PC-9 (cell line): ENCODE measurements around the gene PTK6. TPM values are rescaled to one million over a fixed set of nuclear protein-coding genes. Genes with fewer than 3 reads are reported as not detected.

Experiments
- BruUV-seq: library from RNA; stranded (reverse); fragments of 400-500 nt; replicated peaks from 2 replicates; lab custom pipeline; 2021; lab: Mats Ljungman, UMichigan
- CTCF ChIA-PET: fragments of 300-600 bp; sonication (Branson Sonifier 250); formaldehyde crosslinking; loops from one replicate; lab custom pipeline; 2022; ENCODE audit warnings: antibody characterized with exemption; lab: Charles Lee
- POLR2A ChIA-PET: fragments of 300-600 bp; sonication (Branson Sonifier 250); formaldehyde crosslinking; loops from one replicate; lab custom pipeline; 2022; ENCODE audit warnings: antibody characterized with exemption; ENCODE audit not compliant: unreplicated experiment; lab: Charles Lee
- DNase-seq, 2 experiments: peaks; one replicate each; pipeline versions ENCODE4 v3.0.0 to v3.0.0-alpha.2; 2015 to 2022; ENCODE audit warnings: mixed read lengths in 1 of 2
- H2AFZ ChIP-seq: fragments of 200-600 bp; sonication (generic); 2 replicates; pipeline ENCODE4 v1.8.1; 2017; ENCODE audit warnings: antibody characterized with exemption
- H3F3A ChIP-seq: fragments of 200-600 bp; sonication (generic); 2 replicates; pipeline ENCODE4 v1.8.1; 2017; ENCODE audit warnings: antibody characterized with exemption, mild to moderate bottlenecking, low read depth; ENCODE audit not compliant: insufficient read depth
- H3K27ac ChIP-seq: fragments of 200-600 bp; sonication (generic); 2 replicates; pipeline ENCODE4 v1.6.1; 2016; ENCODE audit warnings: mixed run types
- H3K27me3 ChIP-seq: fragments of 200-600 bp; sonication (generic); 2 replicates; pipeline ENCODE4 v1.6.1; 2016; ENCODE audit warnings: low read depth, mixed run types; ENCODE audit not compliant: insufficient read depth
- H3K36me3 ChIP-seq: fragments of 200-600 bp; sonication (generic); 2 replicates; pipeline ENCODE4 v1.6.1; 2016; ENCODE audit warnings: low read depth, mixed run types
- H3K4me1 ChIP-seq: fragments of 200-600 bp; sonication (generic); replicated peaks from 2 replicates; pipeline ENCODE4 v1.6.1; 2016; ENCODE audit warnings: mixed run types; ENCODE audit not compliant: insufficient read depth
- H3K4me2 ChIP-seq: fragments of 200-600 bp; sonication (generic); 2 replicates; pipeline ENCODE4 v1.6.1; 2017; ENCODE audit warnings: mixed run types
- H3K4me3 ChIP-seq: fragments of 200-600 bp; sonication (generic); 2 replicates; pipeline ENCODE4 v1.6.1; 2016; ENCODE audit warnings: mixed run types
- H3K79me2 ChIP-seq: fragments of 200-600 bp; sonication (generic); 2 replicates; pipeline ENCODE4 v1.6.1; 2017; ENCODE audit warnings: low read depth, mixed run types
- H3K9me2 ChIP-seq: fragments of 200-600 bp; sonication (generic); 2 replicates; pipeline ENCODE4 v1.8.1; 2017; ENCODE audit warnings: mild to moderate bottlenecking; ENCODE audit not compliant: insufficient read depth
- H3K9me3 ChIP-seq: fragments of 200-600 bp; sonication (generic); 2 replicates; pipeline ENCODE4 v1.8.1; 2016; ENCODE audit warnings: low read depth; ENCODE audit not compliant: insufficient read depth
- H4K20me1 ChIP-seq: fragments of 200-600 bp; sonication (generic); 2 replicates; pipeline ENCODE4 v1.8.1; 2017; ENCODE audit not compliant: insufficient read depth
- EZH2 ChIP-seq: fragments of 200-600 bp; sonication (generic); IDR thresholded peaks from 2 replicates; pipeline ENCODE4 v1.8.0; 2017; ENCODE audit warnings: antibody characterized with exemption, low read depth
- intact Hi-C: fragments of 100-400 bp; cut with micrococcal nuclease; formaldehyde crosslinking; loops from one replicate; pipeline ENCODE4 v1.10.0; 2022; ENCODE audit not compliant: unreplicated experiment
- total RNA-seq: library from RNA; stranded (reverse); gene quantifications from 2 replicates; pipeline ENCODE4 v1.2.3, GENCODE V29; 2021
- TF ChIP-seq, protein P1 (sequence below): fragments of 200-600 bp; sonication (generic); conservative IDR thresholded peaks from 2 replicates; pipeline ENCODE4 v1.6.1; 2017; ENCODE audit warnings: mixed run types, antibody characterized with exemption, mild to moderate bottlenecking, moderate library complexity

The PTK6 gene
- total RNA-seq, 1 experiment from 2014 or later = 12.9 TPM

DNA sequence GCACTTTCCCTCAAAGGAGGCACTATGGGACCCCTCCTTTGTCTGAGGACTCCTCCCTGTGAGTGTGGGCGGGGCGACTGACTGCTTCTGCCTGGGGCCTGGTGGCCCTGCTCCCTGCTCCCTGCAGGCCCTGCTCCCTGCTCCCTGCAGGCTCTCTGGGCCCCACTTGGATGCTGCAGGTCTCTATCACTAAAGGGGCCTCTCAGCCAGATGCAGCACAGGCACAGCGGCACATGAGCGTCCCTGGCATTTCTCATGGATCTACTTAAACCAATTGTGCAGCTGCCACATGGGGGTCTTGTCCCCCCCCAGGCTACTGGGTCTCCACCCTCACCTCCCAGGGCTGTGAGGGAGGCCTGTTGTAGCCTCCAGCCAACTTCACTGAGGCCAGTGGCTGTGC, 46.1 kb downstream of the PTK6 start:
- no peak overlapping the region for H3K4me2 ChIP-seq
- H3K4me3 ChIP-seq = no peak overlapping the region
- no peak overlapping the region for H2AFZ ChIP-seq
- H3F3A ChIP-seq = no peaks in the 10 kb centered on the region
- no peaks in the 10 kb centered on the region for H3K9me2 ChIP-seq
- no peak overlapping the region for H3K27ac ChIP-seq
- POLR2A ChIA-PET = no interaction called here
- no peaks in the 10 kb centered on the region for H3K36me3 ChIP-seq
- intact Hi-C loops = loop anchor here (10.0 kb wide), 1 partner anchor 46 kb away; no protein-coding TSS in a partner anchor
- no TSS peak for BruUV-seq
- TF ChIP-seq, protein P1, sequence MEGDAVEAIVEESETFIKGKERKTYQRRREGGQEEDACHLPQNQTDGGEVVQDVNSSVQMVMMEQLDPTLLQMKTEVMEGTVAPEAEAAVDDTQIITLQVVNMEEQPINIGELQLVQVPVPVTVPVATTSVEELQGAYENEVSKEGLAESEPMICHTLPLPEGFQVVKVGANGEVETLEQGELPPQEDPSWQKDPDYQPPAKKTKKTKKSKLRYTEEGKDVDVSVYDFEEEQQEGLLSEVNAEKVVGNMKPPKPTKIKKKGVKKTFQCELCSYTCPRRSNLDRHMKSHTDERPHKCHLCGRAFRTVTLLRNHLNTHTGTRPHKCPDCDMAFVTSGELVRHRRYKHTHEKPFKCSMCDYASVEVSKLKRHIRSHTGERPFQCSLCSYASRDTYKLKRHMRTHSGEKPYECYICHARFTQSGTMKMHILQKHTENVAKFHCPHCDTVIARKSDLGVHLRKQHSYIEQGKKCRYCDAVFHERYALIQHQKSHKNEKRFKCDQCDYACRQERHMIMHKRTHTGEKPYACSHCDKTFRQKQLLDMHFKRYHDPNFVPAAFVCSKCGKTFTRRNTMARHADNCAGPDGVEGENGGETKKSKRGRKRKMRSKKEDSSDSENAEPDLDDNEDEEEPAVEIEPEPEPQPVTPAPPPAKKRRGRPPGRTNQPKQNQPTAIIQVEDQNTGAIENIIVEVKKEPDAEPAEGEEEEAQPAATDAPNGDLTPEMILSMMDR = no peak
- no peak for TF ChIP-seq EZH2
- H3K9me3 ChIP-seq = no peaks in the 10 kb centered on the region
- no peaks in the 10 kb centered on the region for H3K4me1 ChIP-seq
- no peaks in the 10 kb centered on the region for H3K27me3 ChIP-seq
- DNase-seq = no peak
- peaks cover 3% of the 10 kb centered on the region; the same call in 1 of the 2 replicates for H4K20me1 ChIP-seq
- CTCF ChIA-PET = no interaction called here
- H3K79me2 ChIP-seq = no peaks in the 10 kb centered on the region

DNA sequence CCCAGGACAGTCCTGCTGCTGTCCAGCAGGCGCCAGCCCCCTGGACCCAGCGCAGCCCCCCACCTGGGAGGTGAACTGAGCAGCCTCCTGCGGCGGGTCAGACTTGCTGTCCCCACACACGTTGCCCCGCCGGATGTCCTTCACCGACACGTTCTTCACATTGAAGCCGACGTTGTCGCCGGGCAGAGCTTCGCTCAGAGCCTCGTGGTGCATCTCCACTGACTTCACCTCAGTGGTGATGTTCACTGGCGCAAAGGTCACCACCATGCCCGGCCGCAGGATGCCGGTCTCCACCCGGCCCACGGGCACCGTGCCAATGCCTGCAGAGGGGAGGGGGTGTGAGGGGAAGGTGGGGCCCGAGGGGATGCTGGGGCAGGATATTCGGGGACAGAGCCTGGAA, 46.8 kb downstream of the PTK6 start:
- BruUV-seq = no TSS peak
- no peak overlapping the region for H3K27ac ChIP-seq
- POLR2A ChIA-PET = no interaction called here
- H3K4me1 ChIP-seq = no peaks in the 10 kb centered on the region
- no peak for DNase-seq
- H2AFZ ChIP-seq = no peak overlapping the region
- H3K27me3 ChIP-seq = no peaks in the 10 kb centered on the region
- no peak for TF ChIP-seq EZH2
- TF ChIP-seq, protein P1 = no peak
- no peaks in the 10 kb centered on the region for H3K36me3 ChIP-seq
- no peaks in the 10 kb centered on the region for H3K9me2 ChIP-seq
- H3F3A ChIP-seq = no peaks in the 10 kb centered on the region
- intact Hi-C loops = loop anchor here (10.0 kb wide), 1 partner anchor 46 kb away; no protein-coding TSS in a partner anchor
- no peak overlapping the region for H3K4me3 ChIP-seq
- H3K4me2 ChIP-seq = no peak overlapping the region
- CTCF ChIA-PET = no interaction called here
- H3K9me3 ChIP-seq = no peaks in the 10 kb centered on the region
- no peaks in the 10 kb centered on the region for H3K79me2 ChIP-seq
- peaks cover 3% of the 10 kb centered on the region; the same call in 1 of the 2 replicates for H4K20me1 ChIP-seq

DNA sequence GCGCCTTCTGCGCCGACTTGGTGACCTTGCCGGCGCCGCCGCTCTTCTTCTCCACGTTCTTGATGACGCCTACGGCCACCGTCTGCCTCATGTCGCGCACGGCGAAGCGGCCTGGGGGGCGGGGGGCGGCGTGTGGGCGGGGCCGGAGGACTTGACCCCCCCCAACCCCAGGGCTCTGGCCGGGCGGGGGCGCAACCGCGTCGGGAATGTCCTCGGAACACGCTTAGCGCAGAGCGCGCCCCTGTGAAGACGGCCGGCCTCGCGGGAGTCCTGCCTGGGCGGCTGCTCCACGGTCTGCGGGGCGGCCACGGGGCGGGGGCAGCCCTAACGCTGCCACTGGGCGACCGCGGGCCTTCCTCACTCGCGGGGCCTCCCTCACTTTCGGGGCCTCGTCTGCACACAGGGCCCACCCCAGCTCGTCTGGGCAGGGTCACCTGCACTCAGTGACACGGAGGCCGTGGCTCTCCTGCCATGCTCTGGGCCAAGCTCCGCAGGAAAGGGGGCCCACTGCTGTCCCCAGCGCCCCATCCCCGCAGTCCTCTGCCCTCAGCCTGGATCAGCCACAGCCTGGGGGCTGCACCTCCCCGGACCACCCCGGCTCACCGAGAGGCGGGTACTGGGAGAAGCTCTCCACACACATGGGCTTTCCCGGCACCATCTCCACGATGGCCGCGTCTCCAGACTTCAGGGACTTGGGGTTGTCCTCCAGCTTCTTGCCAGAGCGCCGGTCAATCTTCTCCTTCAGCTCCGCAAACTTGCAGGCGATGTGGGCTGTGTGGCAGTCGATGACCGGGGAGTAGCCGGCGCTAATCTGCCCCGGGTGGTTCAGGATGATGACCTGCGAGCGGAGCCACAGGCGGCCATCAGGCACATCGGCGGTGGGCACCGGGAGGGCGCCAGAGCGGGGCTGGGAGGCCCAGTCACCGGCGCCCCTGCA, 48.6 kb downstream of the PTK6 start:
- intact Hi-C loops = no loop called here
- no peaks in the 10 kb centered on the region for H3K79me2 ChIP-seq
- H3K27ac ChIP-seq = no peak overlapping the region
- no peaks in the 10 kb centered on the region for H4K20me1 ChIP-seq
- TF ChIP-seq, protein P1 = no peak
- no peak for TF ChIP-seq EZH2
- DNase-seq = no peak
- CTCF ChIA-PET = no interaction called here
- no peaks in the 10 kb centered on the region for H3K36me3 ChIP-seq
- H3K4me2 ChIP-seq = no peak overlapping the region
- POLR2A ChIA-PET = no interaction called here
- no peak overlapping the region for H3K4me3 ChIP-seq
- TSS peak; percentile 25 for BruUV-seq
- no peaks in the 10 kb centered on the region for H3K9me2 ChIP-seq
- H2AFZ ChIP-seq = no peak overlapping the region
- no peaks in the 10 kb centered on the region for H3K4me1 ChIP-seq
- H3F3A ChIP-seq = no peaks in the 10 kb centered on the region
- no peaks in the 10 kb centered on the region for H3K9me3 ChIP-seq
- 0 out of 2 replicates have a peak, but pooled peaks cover 3% of the 10 kb centered on the region for H3K27me3 ChIP-seq
